RWPE2 (cell line): ENCODE measurements around the gene CNTFR.

Experiments
- ATAC-seq: fragments of 200-7000 bp; cut with Tn5 transposase; 3 replicates; pipeline ENCODE4 v1.9.1; 2021; ENCODE audit warnings: low read depth
- DNase-seq: peaks from one replicate; pipeline ENCODE4 v3.0.0-alpha.2; 2020; ENCODE audit warnings: low spot score
- H3K27ac ChIP-seq: fragments of 450-650 bp; 2 replicates; pipeline ENCODE4 v1.5.1; 2017; ENCODE audit warnings: mild to moderate bottlenecking; ENCODE audit not compliant: poor library complexity, severe bottlenecking
- H3K27me3 ChIP-seq: fragments of 250-450 bp; sonication (Bioruptor Pico); 2 replicates; pipeline ENCODE4 v1.5.1; 2021; ENCODE audit warnings: mild to moderate bottlenecking, moderate library complexity; ENCODE audit not compliant: insufficient read depth, poor library complexity, severe bottlenecking
- H3K36me3 ChIP-seq: fragments of 250-450 bp; sonication (Bioruptor Pico); 2 replicates; pipeline ENCODE4 v1.5.1; 2020; ENCODE audit warnings: low read depth, mild to moderate bottlenecking, moderate library complexity
- H3K4me1 ChIP-seq: fragments of 250-450 bp; sonication (Bioruptor Pico); 2 replicates; pipeline ENCODE4 v1.5.1; 2021; ENCODE audit warnings: mild to moderate bottlenecking, moderate library complexity; ENCODE audit not compliant: insufficient read depth, poor library complexity, severe bottlenecking
- H3K4me3 ChIP-seq: fragments of 250-450 bp; sonication (Bioruptor Pico); 2 replicates; pipeline ENCODE4 v1.5.1; 2021; ENCODE audit warnings: mild to moderate bottlenecking, moderate library complexity; ENCODE audit not compliant: severe bottlenecking
- H3K9me3 ChIP-seq: fragments of 250-450 bp; sonication (Bioruptor Pico); 2 replicates; pipeline ENCODE4 v1.5.1; 2021; ENCODE audit warnings: mild to moderate bottlenecking, moderate library complexity; ENCODE audit not compliant: severe bottlenecking
- TF ChIP-seq, protein P1 (sequence below): fragments of 450-650 bp; IDR thresholded peaks from one replicate; pipeline ENCODE4 v1.5.1; 2017; ENCODE audit warnings: mild to moderate bottlenecking, moderate library complexity; ENCODE audit not compliant: poor library complexity, severe bottlenecking

CNTFR gene

DNA sequence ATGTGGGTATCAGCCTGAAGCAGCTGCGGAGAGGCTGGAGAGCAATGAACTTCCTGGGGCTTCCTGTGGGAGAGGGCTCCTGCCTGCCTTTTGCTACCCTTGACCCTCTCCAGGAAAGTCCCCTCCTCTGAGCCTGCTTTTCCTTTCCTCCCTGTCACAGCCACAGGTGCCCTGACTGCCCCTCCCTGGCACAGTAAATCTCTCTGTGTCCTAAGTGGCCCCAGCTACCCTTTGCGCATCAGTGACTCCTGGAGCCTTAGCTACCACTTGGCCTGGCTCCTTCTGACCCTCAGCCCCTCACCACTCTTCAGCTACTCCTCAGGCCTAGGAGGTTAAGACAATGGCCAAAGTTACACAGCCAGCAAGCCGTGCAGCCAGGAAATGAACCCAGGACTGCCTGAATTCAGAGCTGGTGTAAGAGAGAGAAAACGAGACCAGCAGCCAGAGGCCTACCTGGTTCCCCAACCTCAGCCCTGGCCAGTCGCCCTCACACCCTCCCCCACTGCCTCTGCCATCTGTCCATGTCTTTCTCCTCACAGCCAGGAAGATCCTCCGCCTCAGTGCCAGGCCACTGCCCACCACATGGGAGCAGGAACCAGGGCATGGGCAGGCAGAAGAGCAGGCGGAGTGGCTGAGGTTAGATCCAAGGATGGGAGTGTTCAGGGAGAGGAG is 18.6 kb downstream of the CNTFR start:
- H3K4me1 ChIP-seq = no peaks in the 10 kb centered on the region
- no peak for DNase-seq
- TF ChIP-seq, protein P1, sequence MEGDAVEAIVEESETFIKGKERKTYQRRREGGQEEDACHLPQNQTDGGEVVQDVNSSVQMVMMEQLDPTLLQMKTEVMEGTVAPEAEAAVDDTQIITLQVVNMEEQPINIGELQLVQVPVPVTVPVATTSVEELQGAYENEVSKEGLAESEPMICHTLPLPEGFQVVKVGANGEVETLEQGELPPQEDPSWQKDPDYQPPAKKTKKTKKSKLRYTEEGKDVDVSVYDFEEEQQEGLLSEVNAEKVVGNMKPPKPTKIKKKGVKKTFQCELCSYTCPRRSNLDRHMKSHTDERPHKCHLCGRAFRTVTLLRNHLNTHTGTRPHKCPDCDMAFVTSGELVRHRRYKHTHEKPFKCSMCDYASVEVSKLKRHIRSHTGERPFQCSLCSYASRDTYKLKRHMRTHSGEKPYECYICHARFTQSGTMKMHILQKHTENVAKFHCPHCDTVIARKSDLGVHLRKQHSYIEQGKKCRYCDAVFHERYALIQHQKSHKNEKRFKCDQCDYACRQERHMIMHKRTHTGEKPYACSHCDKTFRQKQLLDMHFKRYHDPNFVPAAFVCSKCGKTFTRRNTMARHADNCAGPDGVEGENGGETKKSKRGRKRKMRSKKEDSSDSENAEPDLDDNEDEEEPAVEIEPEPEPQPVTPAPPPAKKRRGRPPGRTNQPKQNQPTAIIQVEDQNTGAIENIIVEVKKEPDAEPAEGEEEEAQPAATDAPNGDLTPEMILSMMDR = no peak
- no peaks in the 10 kb centered on the region for H3K36me3 ChIP-seq
- no peak overlapping the region for H3K27ac ChIP-seq
- H3K4me3 ChIP-seq = no peak overlapping the region
- ATAC-seq = no peak
- H3K9me3 ChIP-seq = no peaks in the 10 kb centered on the region
- H3K27me3 ChIP-seq = peaks cover 2% of the 10 kb centered on the region

DNA sequence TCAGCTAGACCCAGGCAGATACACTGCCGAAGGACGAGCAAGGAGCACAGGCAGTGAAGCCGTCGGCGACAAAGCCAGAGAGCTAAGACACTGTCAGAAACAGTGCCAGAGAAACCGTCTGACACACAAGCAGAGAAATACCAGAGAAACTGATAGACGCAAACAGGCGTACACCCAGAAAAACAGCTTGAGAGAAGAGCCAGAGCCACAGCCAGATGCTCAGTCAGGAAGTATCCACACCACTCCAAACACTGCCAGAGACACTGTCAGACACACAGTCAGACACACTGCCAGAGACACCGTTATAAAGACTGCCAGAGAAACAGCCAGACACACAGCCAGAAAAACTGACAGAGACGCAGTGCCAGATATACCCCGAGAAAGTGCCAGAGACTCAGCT is 19.1 kb downstream of the CNTFR start:
- no peaks in the 10 kb centered on the region for H3K9me3 ChIP-seq
- no peaks in the 10 kb centered on the region for H3K36me3 ChIP-seq
- TF ChIP-seq, protein P1 = no peak
- no peaks in the 10 kb centered on the region for H3K4me1 ChIP-seq
- DNase-seq (no peak), ATAC-seq (no peak)
- no peak overlapping the region for H3K4me3 ChIP-seq
- no peaks in the 10 kb centered on the region for H3K27me3 ChIP-seq
- H3K27ac ChIP-seq = no peak overlapping the region

DNA sequence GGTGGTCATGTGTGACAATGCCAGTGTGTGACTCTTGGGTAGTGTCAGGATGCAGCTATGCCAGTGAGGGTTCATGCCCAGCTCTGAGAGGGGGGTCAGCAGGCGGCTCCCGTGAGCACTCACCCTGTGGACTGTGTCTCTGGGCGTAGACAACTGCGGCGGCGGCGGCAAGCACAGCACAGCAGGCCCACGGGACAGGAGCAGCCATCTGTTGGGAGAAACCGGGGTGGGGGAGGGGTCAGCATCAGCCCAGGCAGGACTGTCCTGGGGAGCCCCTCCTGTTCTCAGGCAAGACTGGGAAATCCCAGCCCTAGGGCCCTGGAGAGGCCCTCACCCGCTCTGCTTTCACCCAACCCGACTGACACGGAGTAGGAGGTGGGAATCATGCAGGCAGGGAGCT is 20.8 kb downstream of the CNTFR start:
- TF ChIP-seq, protein P1 = no peak
- DNase-seq = no peak
- Histone ChIP-seq H3K27me3 (no peaks in the 10 kb centered on the region), H3K9me3 (no peaks in the 10 kb centered on the region), H3K4me1 (no peaks in the 10 kb centered on the region), H3K36me3 (no peaks in the 10 kb centered on the region), H3K27ac (no peak overlapping the region), H3K4me3 (no peak overlapping the region)
- ATAC-seq = no peak

DNA sequence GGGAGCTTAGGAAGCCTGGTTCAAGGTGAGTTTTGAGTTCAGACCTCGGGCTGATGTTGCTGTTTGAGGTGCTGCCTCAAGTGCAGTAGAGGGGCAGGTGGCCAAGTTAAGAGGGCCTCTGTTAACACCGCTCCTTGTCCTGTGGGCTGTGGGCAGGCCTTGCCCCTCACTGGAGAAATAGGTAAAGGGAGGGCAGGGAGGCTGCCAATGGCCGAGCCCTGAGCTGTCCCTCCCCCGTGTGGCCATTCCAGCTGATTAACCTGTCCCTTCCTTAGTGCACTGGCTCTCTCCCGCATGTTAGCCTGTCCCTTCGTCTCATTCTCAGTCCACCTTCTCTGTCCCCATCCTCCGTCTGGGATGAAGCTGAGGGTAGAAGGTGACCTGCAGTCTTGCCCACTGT is 21.4 kb downstream of the CNTFR start:
- no peak for DNase-seq
- H3K36me3 ChIP-seq = no peaks in the 10 kb centered on the region
- H3K27ac ChIP-seq = no peak overlapping the region
- no peaks in the 10 kb centered on the region for H3K9me3 ChIP-seq
- TF ChIP-seq, protein P1 = no peak
- H3K4me1 ChIP-seq = no peaks in the 10 kb centered on the region
- no peak overlapping the region for H3K4me3 ChIP-seq
- no peak for ATAC-seq
- H3K27me3 ChIP-seq = no peaks in the 10 kb centered on the region

DNA sequence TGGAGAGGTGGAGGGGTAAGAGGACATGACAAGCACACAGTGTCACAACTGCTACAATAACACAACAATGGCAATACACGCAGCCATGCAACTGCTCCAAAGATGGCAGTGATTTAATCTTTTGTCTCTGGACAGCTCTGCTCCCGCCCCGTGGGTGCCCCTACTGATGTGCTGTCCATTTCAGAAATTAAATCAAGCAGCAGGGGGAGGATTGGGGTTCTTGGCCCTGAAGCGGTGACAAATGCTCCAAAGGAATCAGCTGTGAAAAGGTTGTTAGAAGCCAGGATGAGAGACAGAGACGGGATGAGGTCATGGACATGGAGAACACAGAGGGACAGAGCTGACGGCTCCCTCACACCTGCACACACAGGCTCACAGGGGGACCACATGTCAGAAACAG is 22.6 kb downstream of the CNTFR start:
- Histone ChIP-seq H3K36me3 (no peaks in the 10 kb centered on the region), H3K27ac (no peak overlapping the region), H3K4me1 (no peaks in the 10 kb centered on the region), H3K4me3 (no peak overlapping the region), H3K27me3 (no peaks in the 10 kb centered on the region), H3K9me3 (no peaks in the 10 kb centered on the region)
- ATAC-seq (no peak), DNase-seq (no peak)
- TF ChIP-seq, protein P1 = no peak
